Neural cell (in vitro differentiated cells): ENCODE results near the gene CCDC112. TPM values are rescaled to one million over a fixed set of nuclear protein-coding genes. Genes with fewer than 3 reads are reported as not detected.

Source experiments
- H2AFZ ChIP-seq: fragments of 200-600, 300-800 bp; sonication (generic), shearing (Covaris generic); 2 replicates; pipeline ENCODE4 v1.6.0; 2014; ENCODE audit warnings: low read depth, mild to moderate bottlenecking, antibody characterized with exemption, low read length, moderate library complexity
- H3F3A ChIP-seq: fragments of 200-600 bp; shearing (Covaris generic); 2 replicates; pipeline ENCODE4 v1.6.1; 2016; ENCODE audit warnings: mild to moderate bottlenecking, moderate library complexity, mixed read lengths, antibody characterized with exemption, low read length; ENCODE audit not compliant: insufficient read depth, poor library complexity, severe bottlenecking
- H3K27ac ChIP-seq: fragments of 200-600, 300-800 bp; sonication (generic), shearing (Covaris generic); 2 replicates; pipeline ENCODE4 v1.5.1; 2014; ENCODE audit warnings: mild to moderate bottlenecking, low read length, moderate library complexity
- H3K27me3 ChIP-seq: fragments of 300-800, 200-600 bp; sonication (generic), shearing (Covaris generic); 2 replicates; pipeline ENCODE4 v1.6.0; 2014; ENCODE audit warnings: mild to moderate bottlenecking, low read depth, low read length, moderate library complexity; ENCODE audit not compliant: insufficient read depth
- H3K36me3 ChIP-seq: fragments of 300-800, 200-600 bp; sonication (generic), shearing (Covaris generic); 2 replicates; pipeline ENCODE4 v1.5.1; 2014; ENCODE audit warnings: mild to moderate bottlenecking, antibody characterized with exemption, low read length, moderate library complexity; ENCODE audit not compliant: insufficient read depth
- H3K4me2 ChIP-seq: fragments of 300-800, 200-600 bp; sonication (generic), shearing (Covaris generic); 2 replicates; pipeline ENCODE4 v1.6.0; 2014; ENCODE audit warnings: mild to moderate bottlenecking, low read length
- H3K4me3 ChIP-seq: fragments of 300-800, 200-600 bp; sonication (generic), shearing (Covaris generic); 2 replicates; pipeline ENCODE4 v1.5.1; 2014; ENCODE audit warnings: mild to moderate bottlenecking, low read length, moderate library complexity
- H3K79me2 ChIP-seq: fragments of 200-600 bp; shearing (Covaris generic); replicated peaks from 2 replicates; pipeline ENCODE4 v1.6.0; 2014; ENCODE audit warnings: mild to moderate bottlenecking, low read length, moderate library complexity; ENCODE audit not compliant: insufficient read depth
- H3K9ac ChIP-seq: fragments of 300-800, 200-600 bp; sonication (generic), shearing (Covaris generic); 2 replicates; pipeline ENCODE4 v1.6.1; 2016; ENCODE audit warnings: mild to moderate bottlenecking, low read length, mixed read lengths
- H3K9me2 ChIP-seq: fragments of 200-600 bp; shearing (Covaris generic); 2 replicates; pipeline ENCODE4 v1.6.1; 2016; ENCODE audit warnings: mild to moderate bottlenecking, low read length, mixed read lengths; ENCODE audit not compliant: insufficient read depth
- H3K9me3 ChIP-seq: fragments of 200-600, 300-800 bp; sonication (generic), shearing (Covaris generic); 2 replicates; pipeline ENCODE4 v1.6.1; 2016; ENCODE audit warnings: mild to moderate bottlenecking, mixed run types, low read length, moderate library complexity, mixed read lengths
- H4K20me1 ChIP-seq: fragments of 200-600 bp; shearing (Covaris generic); 2 replicates; pipeline ENCODE4 v1.6.1; 2016; ENCODE audit warnings: mild to moderate bottlenecking, mixed run types; ENCODE audit not compliant: insufficient read depth
- EP300 ChIP-seq: fragments of 450-650 bp; conservative IDR thresholded peaks from 2 replicates; pipeline ENCODE4 v1.6.1; 2014; ENCODE audit warnings: antibody characterized with exemption, mild to moderate bottlenecking, moderate library complexity; ENCODE audit not compliant: poor library complexity, severe bottlenecking
- EZH2 ChIP-seq: fragments of 200-600, 300-800 bp; shearing (Covaris generic), sonication (generic); IDR thresholded peaks from 2 replicates; pipeline ENCODE4 v1.6.1; 2014; ENCODE audit warnings: antibody characterized with exemption, low read length, borderline replicate concordance, mild to moderate bottlenecking; ENCODE audit not compliant: insufficient read depth, poor library complexity, severe bottlenecking
- MXI1 ChIP-seq: fragments of 450-650 bp; conservative IDR thresholded peaks from 2 replicates; pipeline ENCODE4 v1.6.1; 2014; ENCODE audit warnings: antibody characterized with exemption, mild to moderate bottlenecking; ENCODE audit not compliant: poor library complexity, severe bottlenecking
- POLR2AphosphoS5 ChIP-seq: IDR thresholded peaks from 2 replicates; pipeline ENCODE4 v1.6.1; 2012
- RAD21 ChIP-seq: fragments of 450-650 bp; conservative IDR thresholded peaks from 2 replicates; pipeline ENCODE4 v1.6.1; 2014; ENCODE audit warnings: antibody characterized with exemption, mild to moderate bottlenecking, moderate library complexity
- SMC3 ChIP-seq: fragments of 450-650 bp; conservative IDR thresholded peaks from 2 replicates; pipeline ENCODE4 v1.6.1; 2014; ENCODE audit warnings: antibody characterized with exemption, mild to moderate bottlenecking, moderate library complexity; ENCODE audit not compliant: poor library complexity
- TAF1 ChIP-seq: IDR thresholded peaks from 2 replicates; pipeline ENCODE4 v1.6.1; 2012; ENCODE audit warnings: low read depth
- polyA plus RNA-seq: library from polyadenylated mRNA; depleted of rRNA; stranded (reverse); fragments of >200 nt; gene quantifications from 2 replicates; pipeline ENCODE4 v1.2.3, GENCODE V29; 2014
- TF ChIP-seq, protein P1 (sequence below): fragments of 450-650 bp; IDR thresholded peaks from 2 replicates; pipeline ENCODE4 v1.5.1; 2014; ENCODE audit warnings: antibody characterized with exemption, mild to moderate bottlenecking, moderate library complexity; ENCODE audit not compliant: poor library complexity, severe bottlenecking
- TF ChIP-seq, protein P2 (sequence below): IDR thresholded peaks from 2 replicates; pipeline ENCODE4 v1.6.1; 2012; ENCODE audit warnings: borderline replicate concordance

Gene CCDC112
- polyA plus RNA-seq, 1 donor from 2014 or later = 76.7 TPM

DNA sequence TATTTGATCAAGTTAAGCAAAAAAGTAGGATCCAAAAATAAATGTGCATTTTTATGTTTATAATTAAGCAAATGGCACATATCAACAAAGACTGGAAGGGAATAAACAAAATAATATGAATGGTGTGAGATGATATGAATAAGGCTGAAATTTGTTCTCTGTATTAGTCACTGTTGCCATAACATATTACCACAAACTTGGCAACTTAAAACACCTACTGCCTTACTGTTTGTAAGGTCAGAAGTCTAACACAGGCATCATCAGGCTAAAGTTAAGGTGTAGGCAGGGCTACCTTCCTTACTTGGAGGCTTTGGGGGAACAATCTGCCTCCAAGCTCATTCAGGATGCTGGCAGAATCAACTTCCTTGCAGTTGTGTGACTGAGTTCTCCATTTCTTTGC is 53.0 kb downstream of the CCDC112 start (continued):
- TF ChIP-seq, protein P1, sequence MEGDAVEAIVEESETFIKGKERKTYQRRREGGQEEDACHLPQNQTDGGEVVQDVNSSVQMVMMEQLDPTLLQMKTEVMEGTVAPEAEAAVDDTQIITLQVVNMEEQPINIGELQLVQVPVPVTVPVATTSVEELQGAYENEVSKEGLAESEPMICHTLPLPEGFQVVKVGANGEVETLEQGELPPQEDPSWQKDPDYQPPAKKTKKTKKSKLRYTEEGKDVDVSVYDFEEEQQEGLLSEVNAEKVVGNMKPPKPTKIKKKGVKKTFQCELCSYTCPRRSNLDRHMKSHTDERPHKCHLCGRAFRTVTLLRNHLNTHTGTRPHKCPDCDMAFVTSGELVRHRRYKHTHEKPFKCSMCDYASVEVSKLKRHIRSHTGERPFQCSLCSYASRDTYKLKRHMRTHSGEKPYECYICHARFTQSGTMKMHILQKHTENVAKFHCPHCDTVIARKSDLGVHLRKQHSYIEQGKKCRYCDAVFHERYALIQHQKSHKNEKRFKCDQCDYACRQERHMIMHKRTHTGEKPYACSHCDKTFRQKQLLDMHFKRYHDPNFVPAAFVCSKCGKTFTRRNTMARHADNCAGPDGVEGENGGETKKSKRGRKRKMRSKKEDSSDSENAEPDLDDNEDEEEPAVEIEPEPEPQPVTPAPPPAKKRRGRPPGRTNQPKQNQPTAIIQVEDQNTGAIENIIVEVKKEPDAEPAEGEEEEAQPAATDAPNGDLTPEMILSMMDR = no peak
- TF ChIP-seq EP300 = no peak
- no peak for TF ChIP-seq RAD21

DNA sequence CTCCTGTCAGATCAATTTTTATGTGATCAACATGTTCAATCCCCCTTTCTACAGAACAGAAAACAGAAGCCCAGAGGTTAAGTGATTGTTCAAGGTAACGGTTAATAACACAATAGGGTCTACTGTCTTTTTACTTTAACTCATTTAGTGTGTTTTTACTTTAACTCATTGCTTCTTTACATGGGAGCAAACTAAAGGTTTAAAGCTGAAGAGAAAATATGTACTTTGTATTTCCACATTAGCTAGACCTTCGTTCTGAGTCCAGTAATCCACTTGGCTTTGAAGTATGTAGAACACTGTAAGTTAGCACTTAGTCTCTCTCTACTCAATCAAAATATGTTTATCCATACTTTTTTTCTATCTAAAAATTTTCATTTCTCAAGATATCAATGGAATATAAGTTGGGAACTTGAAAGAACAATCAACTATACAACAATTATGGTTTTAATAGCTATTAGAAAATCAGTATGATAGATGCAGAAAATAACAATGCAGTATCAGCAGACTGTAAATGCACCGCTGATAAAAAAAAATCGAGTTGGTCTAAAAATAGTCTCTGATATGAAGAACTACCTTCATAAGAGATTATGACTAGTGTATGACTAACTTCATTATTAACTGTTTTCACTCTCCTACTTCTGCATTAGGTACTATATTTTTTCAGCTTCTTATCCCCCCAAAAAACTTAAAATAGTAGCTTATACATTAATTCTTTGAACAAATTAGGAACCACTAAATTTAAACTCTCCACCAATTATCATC is 54.4 kb downstream of the CCDC112 start:
- no peak overlapping the region for H3K4me3 ChIP-seq
- no peak overlapping the region for H3K9ac ChIP-seq
- H3K27ac ChIP-seq = no peak overlapping the region
- no peaks in the 10 kb centered on the region for H3F3A ChIP-seq
- H3K27me3 ChIP-seq = no peaks in the 10 kb centered on the region
- no peak overlapping the region for H3K4me2 ChIP-seq
- H3K9me3 ChIP-seq = no peaks in the 10 kb centered on the region
- no peak for TF ChIP-seq TAF1
- TF ChIP-seq EP300 = no peak
- no peak for TF ChIP-seq MXI1
- no peak for TF ChIP-seq EZH2
- TF ChIP-seq, protein P2, sequence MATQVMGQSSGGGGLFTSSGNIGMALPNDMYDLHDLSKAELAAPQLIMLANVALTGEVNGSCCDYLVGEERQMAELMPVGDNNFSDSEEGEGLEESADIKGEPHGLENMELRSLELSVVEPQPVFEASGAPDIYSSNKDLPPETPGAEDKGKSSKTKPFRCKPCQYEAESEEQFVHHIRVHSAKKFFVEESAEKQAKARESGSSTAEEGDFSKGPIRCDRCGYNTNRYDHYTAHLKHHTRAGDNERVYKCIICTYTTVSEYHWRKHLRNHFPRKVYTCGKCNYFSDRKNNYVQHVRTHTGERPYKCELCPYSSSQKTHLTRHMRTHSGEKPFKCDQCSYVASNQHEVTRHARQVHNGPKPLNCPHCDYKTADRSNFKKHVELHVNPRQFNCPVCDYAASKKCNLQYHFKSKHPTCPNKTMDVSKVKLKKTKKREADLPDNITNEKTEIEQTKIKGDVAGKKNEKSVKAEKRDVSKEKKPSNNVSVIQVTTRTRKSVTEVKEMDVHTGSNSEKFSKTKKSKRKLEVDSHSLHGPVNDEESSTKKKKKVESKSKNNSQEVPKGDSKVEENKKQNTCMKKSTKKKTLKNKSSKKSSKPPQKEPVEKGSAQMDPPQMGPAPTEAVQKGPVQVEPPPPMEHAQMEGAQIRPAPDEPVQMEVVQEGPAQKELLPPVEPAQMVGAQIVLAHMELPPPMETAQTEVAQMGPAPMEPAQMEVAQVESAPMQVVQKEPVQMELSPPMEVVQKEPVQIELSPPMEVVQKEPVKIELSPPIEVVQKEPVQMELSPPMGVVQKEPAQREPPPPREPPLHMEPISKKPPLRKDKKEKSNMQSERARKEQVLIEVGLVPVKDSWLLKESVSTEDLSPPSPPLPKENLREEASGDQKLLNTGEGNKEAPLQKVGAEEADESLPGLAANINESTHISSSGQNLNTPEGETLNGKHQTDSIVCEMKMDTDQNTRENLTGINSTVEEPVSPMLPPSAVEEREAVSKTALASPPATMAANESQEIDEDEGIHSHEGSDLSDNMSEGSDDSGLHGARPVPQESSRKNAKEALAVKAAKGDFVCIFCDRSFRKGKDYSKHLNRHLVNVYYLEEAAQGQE = no peak
- no peak for TF ChIP-seq RAD21
- H3K9me2 ChIP-seq = no peaks in the 10 kb centered on the region
- H2AFZ ChIP-seq = no peak overlapping the region
- H4K20me1 ChIP-seq = no peaks in the 10 kb centered on the region
- no peaks in the 10 kb centered on the region for H3K79me2 ChIP-seq
- H3K36me3 ChIP-seq = peaks cover 7% of the 10 kb centered on the region

DNA sequence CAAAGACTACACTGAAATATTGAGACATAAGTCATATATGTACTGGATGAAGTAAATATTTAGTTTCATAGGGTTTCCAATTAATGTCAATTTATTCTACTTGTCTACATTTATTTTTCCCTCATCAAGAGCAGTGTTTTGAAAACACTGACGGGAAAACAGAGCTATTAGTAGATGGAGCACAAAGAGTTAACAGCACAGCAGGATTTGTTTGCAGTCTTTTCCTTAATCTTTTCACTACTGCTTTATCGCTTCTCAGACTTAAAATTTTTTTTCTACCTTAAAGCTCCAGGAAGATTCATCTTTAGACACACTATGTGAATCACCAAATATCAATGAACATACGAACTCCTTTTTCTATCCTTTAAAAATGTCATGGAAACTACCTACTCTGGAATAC is 59.4 kb downstream of the CCDC112 start:
- no peak overlapping the region for H3K4me2 ChIP-seq
- no peaks in the 10 kb centered on the region for H4K20me1 ChIP-seq
- H3K4me3 ChIP-seq = no peak overlapping the region
- no peaks in the 10 kb centered on the region for H3K79me2 ChIP-seq
- H2AFZ ChIP-seq = no peak overlapping the region
- H3K9me3 ChIP-seq = no peaks in the 10 kb centered on the region
- no peaks in the 10 kb centered on the region for H3K9me2 ChIP-seq
- no peak overlapping the region for H3K9ac ChIP-seq
- no peaks in the 10 kb centered on the region for H3F3A ChIP-seq
- H3K27ac ChIP-seq = no peak overlapping the region
- TF ChIP-seq TAF1 (no peak), EZH2 (no peak), RAD21 (no peak), SMC3 (no peak), MXI1 (no peak), POLR2AphosphoS5 (no peak), EP300 (no peak)
- TF ChIP-seq, protein P2 = no peak
- TF ChIP-seq, protein P1 = no peak
- H3K36me3 ChIP-seq = peaks cover 8% of the 10 kb centered on the region
- H3K27me3 ChIP-seq = no peaks in the 10 kb centered on the region
